ENCODE measurements around the gene NLRP9.

NLRP9 gene

GRCh38 chr19:55661826-55662225 is 76.4 kb downstream of the NLRP9 start:
- WGBS (ENCODE audit: insufficient coverage, insufficient read length): no CpG with 5 or more reads among the region's 7 CpGs
- H3K4me1 ChIP-seq (ENCODE audit: control insufficient read depth, insufficient read depth, low read length): peaks cover 1% of the 10 kb centered on the region; the same call in 1 of the 2 replicates
- H3K36me3 ChIP-seq (ENCODE audit: control insufficient read depth, insufficient read depth, low read length): peaks cover 61% of the 10 kb centered on the region
- no peak overlapping the region for H3K4me3 ChIP-seq (ENCODE audit: low read length)
- H3K27me3 ChIP-seq (ENCODE audit: control insufficient read depth, insufficient read depth, low read length): no peaks in the 10 kb centered on the region
- H3K27ac ChIP-seq (ENCODE audit: low read length): no peak overlapping the region
- DNase-seq (ENCODE audit: low read depth, low spot score): no peak
- H3K9me3 ChIP-seq (ENCODE audit: control insufficient read depth, insufficient read depth, low read length): no peaks in the 10 kb centered on the region

- Histone ChIP-seq H3K36me3 (ENCODE audit: control insufficient read depth, insufficient read depth, low read length) (peaks cover 53% of the 10 kb centered on the region), H3K27me3 (ENCODE audit: control insufficient read depth, insufficient read depth, low read length) (no peaks in the 10 kb centered on the region), H3K4me3 (ENCODE audit: low read length) (no peak overlapping the region), H3K4me1 (ENCODE audit: control insufficient read depth, insufficient read depth, low read length) (peaks cover 1% of the 10 kb centered on the region; the same call in 1 of the 2 replicates), H3K9me3 (ENCODE audit: control insufficient read depth, insufficient read depth, low read length) (no peaks in the 10 kb centered on the region), H3K27ac (ENCODE audit: low read length) (no peak overlapping the region)
- no peak for DNase-seq (ENCODE audit: low read depth, low spot score)
- WGBS (ENCODE audit: insufficient coverage, insufficient read length): no CpG with 5 or more reads among the region's 16 CpGs
These were observed 77.2 kb downstream of the NLRP9 start for GRCh38 chr19:55660991-55661390.

- Histone ChIP-seq H3K4me1 (ENCODE audit: control insufficient read depth, insufficient read depth, low read length) (peaks cover 1% of the 10 kb centered on the region; the same call in 1 of the 2 replicates), H3K9me3 (ENCODE audit: control insufficient read depth, insufficient read depth, low read length) (no peaks in the 10 kb centered on the region), H3K27me3 (ENCODE audit: control insufficient read depth, insufficient read depth, low read length) (no peaks in the 10 kb centered on the region), H3K4me3 (ENCODE audit: low read length) (no peak overlapping the region), H3K36me3 (ENCODE audit: control insufficient read depth, insufficient read depth, low read length) (peaks cover 50% of the 10 kb centered on the region), H3K27ac (ENCODE audit: low read length) (no peak overlapping the region)
- no CpG with 5 or more reads among the region's 12 CpGs for WGBS (ENCODE audit: insufficient coverage, insufficient read length)
- no peak for DNase-seq (ENCODE audit: low read depth, low spot score)
These were observed 77.8 kb downstream of the NLRP9 start for GRCh38 chr19:55660404-55660803.

- Histone ChIP-seq H3K27ac (ENCODE audit: low read length) (no peak overlapping the region), H3K9me3 (ENCODE audit: control insufficient read depth, insufficient read depth, low read length) (no peaks in the 10 kb centered on the region), H3K36me3 (ENCODE audit: control insufficient read depth, insufficient read depth, low read length) (peaks cover 47% of the 10 kb centered on the region), H3K4me1 (ENCODE audit: control insufficient read depth, insufficient read depth, low read length) (peaks cover 1% of the 10 kb centered on the region; the same call in 1 of the 2 replicates), H3K4me3 (ENCODE audit: low read length) (no peak overlapping the region), H3K27me3 (ENCODE audit: control insufficient read depth, insufficient read depth, low read length) (no peaks in the 10 kb centered on the region)
- no peak for DNase-seq (ENCODE audit: low read depth, low spot score)
- WGBS (ENCODE audit: insufficient coverage, insufficient read length): no CpG with 5 or more reads among the region's 9 CpGs
These were observed 78.4 kb downstream of the NLRP9 start for GRCh38 chr19:55659822-55660221.

GRCh38 chr19:55658846-55659459 is 79.2 kb downstream of the NLRP9 start:
- WGBS (ENCODE audit: insufficient coverage, insufficient read length): no CpG with 5 or more reads among the region's 37 CpGs
- peaks cover 40% of the 10 kb centered on the region for H3K36me3 ChIP-seq (ENCODE audit: control insufficient read depth, insufficient read depth, low read length)

More at GRCh38 chr19:55658846-55659459, 79.2 kb downstream of the NLRP9 start:
- no peaks in the 10 kb centered on the region for H3K27me3 ChIP-seq (ENCODE audit: control insufficient read depth, insufficient read depth, low read length)
- H3K27ac ChIP-seq (ENCODE audit: low read length): no peak overlapping the region
- H3K4me3 ChIP-seq (ENCODE audit: low read length): no peak overlapping the region
- DNase-seq (ENCODE audit: low read depth, low spot score): no peak
- H3K4me1 ChIP-seq (ENCODE audit: control insufficient read depth, insufficient read depth, low read length): peaks cover 1% of the 10 kb centered on the region; the same call in 1 of the 2 replicates
- no peaks in the 10 kb centered on the region for H3K9me3 ChIP-seq (ENCODE audit: control insufficient read depth, insufficient read depth, low read length)

Data from iPS DF 6.9 (cell line).